GM15510 (cell line): ENCODE results near the gene TJP1.

ENCODE experiments used
- POLR2A ChIP-seq: IDR thresholded peaks from 3 replicates; pipeline ENCODE4 v1.6.1; 2011; ENCODE audit warnings: borderline replicate concordance; ENCODE audit not compliant: insufficient read length; ENCODE audit errors: extremely low read depth

Gene TJP1

GRCh38 chr15:29681166-29681845 lies 141.0 kb downstream of the TJP1 start:
- no peak for TF ChIP-seq POLR2A

- no peak for TF ChIP-seq POLR2A
Measured at GRCh38 chr15:29680465-29681165, 141.7 kb downstream of the TJP1 start.

GRCh38 chr15:29678504-29679034 lies 143.7 kb downstream of the TJP1 start:
- no peak for TF ChIP-seq POLR2A

GRCh38 chr15:29677871-29678461 lies 144.3 kb downstream of the TJP1 start:
- TF ChIP-seq POLR2A, result no peak

- TF ChIP-seq POLR2A, result no peak
Measured at GRCh38 chr15:29677455-29677854, 144.8 kb downstream of the TJP1 start.

- TF ChIP-seq POLR2A, result no peak
Measured at GRCh38 chr15:29676961-29677402, 145.3 kb downstream of the TJP1 start.

GRCh38 chr15:29675791-29676301 lies 146.4 kb downstream of the TJP1 start:
- TF ChIP-seq POLR2A, result no peak

- no peak for TF ChIP-seq POLR2A
Measured at GRCh38 chr15:29674661-29675533, 147.4 kb downstream of the TJP1 start.

GRCh38 chr15:29672923-29673809 lies 149.1 kb downstream of the TJP1 start:
- TF ChIP-seq POLR2A, result no peak

GRCh38 chr15:29672446-29672845 lies 149.8 kb downstream of the TJP1 start:
- TF ChIP-seq POLR2A, result no peak

- TF ChIP-seq POLR2A, result no peak
Measured at GRCh38 chr15:29670998-29671981, 151.0 kb downstream of the TJP1 start.

GRCh38 chr15:29670266-29670665 lies 152.0 kb downstream of the TJP1 start:
- TF ChIP-seq POLR2A, result no peak
